Left kidney (tissue), 2 donors: ENCODE data around the gene CXorf49B. TPM values are rescaled to one million over a fixed set of nuclear protein-coding genes. Genes with fewer than 3 reads are reported as not detected.

Experiments
- DNase-seq: peaks from one replicate; pipeline ENCODE4 v3.0.0-alpha.2; 2013
- polyA plus RNA-seq: library from polyadenylated mRNA; unstranded; fragments of 120-200 nt; gene quantifications from one replicate; pipeline ENCODE4 v1.2.1, GENCODE V29; 2013; ENCODE audit not compliant: insufficient read length

The CXorf49B gene
- polyA plus RNA-seq, 1 donor: not detected

DNA sequence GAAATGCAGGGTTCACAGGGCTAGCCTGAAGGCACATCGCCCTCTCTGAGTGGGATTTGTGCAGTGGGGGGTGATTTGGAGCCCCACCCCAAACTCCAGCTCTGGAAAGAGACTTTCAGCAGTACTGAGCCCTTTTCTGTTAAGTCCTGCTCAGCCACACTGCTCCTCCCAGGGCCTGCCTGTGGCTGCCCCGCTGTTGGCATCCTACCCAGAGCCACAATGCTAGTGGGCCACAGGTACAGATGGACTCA is 52.7 kb downstream of the CXorf49B start:
- no peak for DNase-seq

Other genes starting within 250 kb of the CXorf49B start
- gene OGT, start 230.2 kb upstream of the CXorf49B start, polyA plus RNA-seq: 321 TPM
- gene GCNA, start 184.9 kb upstream of the CXorf49B start, polyA plus RNA-seq: 2.9 TPM
- gene CXCR3, start 144.8 kb upstream of the CXorf49B start, polyA plus RNA-seq: 0.17 TPM
- not detected for gene CXorf49, start 45.1 kb upstream of the CXorf49B start, polyA plus RNA-seq
- gene NHSL2, start 147.5 kb downstream of the CXorf49B start, polyA plus RNA-seq: 11.6 TPM